Measurements from ENCODE around the gene ZBTB16.

ZBTB16 gene

GRCh38 chr11:114121138-114121537, 61.6 kb downstream of the ZBTB16 start:
- DNase-seq (ENCODE audit: low read depth) = no peak
- no peak for TF ChIP-seq CTCF (conservative IDR thresholded peaks at IDR 0.05; ENCODE audit: control insufficient read depth, insufficient read depth, low read depth, low read length)
- no peak overlapping the region for H3K4me3 ChIP-seq (ENCODE audit: control insufficient read depth, low read depth, low read length)

GRCh38 chr11:114121804-114122504, 62.4 kb downstream of the ZBTB16 start:
- DNase-seq (ENCODE audit: low read depth) = no peak
- H3K4me3 ChIP-seq (ENCODE audit: control insufficient read depth, low read depth, low read length) = no peak overlapping the region
- no peak for TF ChIP-seq CTCF (conservative IDR thresholded peaks at IDR 0.05; ENCODE audit: control insufficient read depth, insufficient read depth, low read depth, low read length)

- TF ChIP-seq CTCF (conservative IDR thresholded peaks at IDR 0.05; ENCODE audit: control insufficient read depth, insufficient read depth, low read depth, low read length) = no peak
- H3K4me3 ChIP-seq (ENCODE audit: control insufficient read depth, low read depth, low read length) = no peak overlapping the region
- DNase-seq (ENCODE audit: low read depth) = no peak
These were observed 63.2 kb downstream of the ZBTB16 start for GRCh38 chr11:114122686-114123085.

- TF ChIP-seq CTCF (conservative IDR thresholded peaks at IDR 0.05; ENCODE audit: control insufficient read depth, insufficient read depth, low read depth, low read length) = no peak
- H3K4me3 ChIP-seq (ENCODE audit: control insufficient read depth, low read depth, low read length) = no peak overlapping the region
- no peak for DNase-seq (ENCODE audit: low read depth)
These were observed 64.3 kb downstream of the ZBTB16 start for GRCh38 chr11:114123692-114124330.

GRCh38 chr11:114124601-114125144, 65.2 kb downstream of the ZBTB16 start:
- H3K4me3 ChIP-seq (ENCODE audit: control insufficient read depth, low read depth, low read length) = no peak overlapping the region
- DNase-seq (ENCODE audit: low read depth) = no peak
- no peak for TF ChIP-seq CTCF (conservative IDR thresholded peaks at IDR 0.05; ENCODE audit: control insufficient read depth, insufficient read depth, low read depth, low read length)

GRCh38 chr11:114125531-114125930, 66.0 kb downstream of the ZBTB16 start:
- DNase-seq (ENCODE audit: low read depth) = no peak
- no peak for TF ChIP-seq CTCF (conservative IDR thresholded peaks at IDR 0.05; ENCODE audit: control insufficient read depth, insufficient read depth, low read depth, low read length)
- H3K4me3 ChIP-seq (ENCODE audit: control insufficient read depth, low read depth, low read length) = no peak overlapping the region
